Fibroblast of skin of back (primary cell): ENCODE measurements around the gene CRKL.
A peak's percentile ranks its signal among the peaks of the same experiment; 100 is the strongest.

ENCODE experiments used
- DNase-seq: peaks from one replicate; pipeline ENCODE4 v3.0.0-alpha.2; 2013

Gene CRKL

DNA sequence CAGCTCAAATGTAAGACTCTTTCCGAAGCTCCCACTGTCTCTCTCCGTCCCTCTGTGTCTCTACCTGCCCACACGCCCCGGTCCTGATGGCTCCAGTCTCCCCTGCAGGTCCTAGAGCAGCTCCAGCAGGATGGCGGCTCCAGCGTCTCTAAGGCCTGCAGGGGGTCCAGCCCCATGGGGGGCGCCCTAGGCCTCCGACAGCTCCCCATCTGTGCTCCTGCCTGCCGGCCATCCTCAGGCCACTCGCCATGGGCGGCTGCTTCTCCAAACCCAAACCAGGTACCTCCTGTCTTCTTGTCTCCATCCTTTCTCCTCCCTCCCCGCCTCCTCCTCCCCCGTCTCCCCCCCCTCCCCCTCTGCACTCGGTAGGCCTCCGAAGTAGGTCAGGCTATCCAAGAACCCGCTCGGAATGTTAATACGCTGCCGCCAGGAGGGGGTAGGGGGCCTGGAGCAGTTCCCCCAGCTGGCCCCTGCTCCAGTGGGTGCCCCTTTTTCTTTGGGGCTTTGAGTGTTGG lies 50.5 kb downstream of the CRKL start:
- DNase-seq: no peak

GRCh38 chr22:20968281-20968977 lies 51.2 kb downstream of the CRKL start:
- no peak for DNase-seq

GRCh38 chr22:20970939-20971657 lies 53.9 kb downstream of the CRKL start:
- no peak for DNase-seq

DNA sequence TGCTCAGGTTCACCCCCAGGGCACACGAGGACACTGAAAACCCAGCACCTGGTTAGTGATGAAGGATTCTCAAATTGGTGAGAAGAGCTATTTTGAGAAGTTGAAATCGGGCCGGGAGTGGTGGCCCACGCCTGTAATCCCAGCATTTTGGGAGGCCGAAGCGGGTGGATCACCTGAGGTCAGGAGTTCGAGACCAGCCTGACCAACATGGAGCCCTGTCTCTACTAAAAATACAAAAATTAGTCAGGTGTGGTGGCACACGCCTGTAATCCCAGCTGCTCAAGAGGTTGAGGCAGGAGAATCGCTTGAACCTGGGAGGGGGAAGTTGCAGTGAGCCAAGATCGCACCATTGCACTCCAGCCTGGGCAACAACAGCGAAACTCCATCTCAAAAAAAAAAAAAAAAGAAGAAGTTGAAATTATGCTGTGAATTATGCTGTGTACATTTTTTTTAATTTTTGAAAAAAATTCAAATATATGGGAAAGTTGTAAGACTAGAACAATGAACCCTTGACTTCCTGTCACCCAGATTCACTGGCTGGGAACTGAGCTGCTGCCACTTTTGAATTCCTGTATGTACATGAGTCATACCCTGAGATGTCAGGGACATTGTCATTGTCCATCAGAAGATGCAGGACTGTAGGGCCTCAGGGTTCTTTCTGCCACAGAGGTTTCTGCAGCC lies 54.9 kb downstream of the CRKL start:
- DNase-seq: peak; percentile 72

GRCh38 chr22:20972933-20973577 lies 55.8 kb downstream of the CRKL start:
- no peak for DNase-seq

GRCh38 chr22:20973634-20974286 lies 56.6 kb downstream of the CRKL start:
- DNase-seq: no peak

DNA sequence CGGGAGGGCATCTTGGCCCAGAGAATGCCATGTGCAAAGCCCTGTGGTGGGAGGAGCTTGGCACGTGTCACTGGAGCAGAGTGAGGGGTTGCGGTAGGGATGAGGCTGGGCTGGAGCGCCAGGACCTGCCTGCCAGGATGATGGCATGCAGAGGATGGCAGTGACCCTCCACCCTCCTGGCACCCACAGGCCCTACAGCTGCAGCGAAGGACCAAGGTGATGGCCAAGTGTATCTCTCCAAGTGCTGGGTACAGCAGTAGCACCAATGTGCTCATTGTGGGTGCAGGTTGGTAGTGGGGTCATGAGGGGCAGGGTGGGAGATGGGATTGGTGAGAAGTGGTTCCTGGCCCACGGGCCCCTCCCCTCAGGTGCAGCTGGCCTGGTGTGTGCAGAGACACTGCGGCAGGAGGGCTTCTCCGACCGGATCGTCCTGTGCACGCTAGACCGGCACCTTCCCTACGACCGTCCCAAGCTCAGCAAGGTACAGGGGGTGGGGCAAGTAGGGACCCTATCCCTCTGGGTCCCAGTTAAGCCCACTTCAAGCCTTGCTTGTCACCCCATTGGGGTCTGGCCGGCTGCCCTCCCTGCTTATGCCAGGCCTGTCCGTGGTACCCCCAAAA lies 57.2 kb downstream of the CRKL start:
- DNase-seq: no peak

DNA sequence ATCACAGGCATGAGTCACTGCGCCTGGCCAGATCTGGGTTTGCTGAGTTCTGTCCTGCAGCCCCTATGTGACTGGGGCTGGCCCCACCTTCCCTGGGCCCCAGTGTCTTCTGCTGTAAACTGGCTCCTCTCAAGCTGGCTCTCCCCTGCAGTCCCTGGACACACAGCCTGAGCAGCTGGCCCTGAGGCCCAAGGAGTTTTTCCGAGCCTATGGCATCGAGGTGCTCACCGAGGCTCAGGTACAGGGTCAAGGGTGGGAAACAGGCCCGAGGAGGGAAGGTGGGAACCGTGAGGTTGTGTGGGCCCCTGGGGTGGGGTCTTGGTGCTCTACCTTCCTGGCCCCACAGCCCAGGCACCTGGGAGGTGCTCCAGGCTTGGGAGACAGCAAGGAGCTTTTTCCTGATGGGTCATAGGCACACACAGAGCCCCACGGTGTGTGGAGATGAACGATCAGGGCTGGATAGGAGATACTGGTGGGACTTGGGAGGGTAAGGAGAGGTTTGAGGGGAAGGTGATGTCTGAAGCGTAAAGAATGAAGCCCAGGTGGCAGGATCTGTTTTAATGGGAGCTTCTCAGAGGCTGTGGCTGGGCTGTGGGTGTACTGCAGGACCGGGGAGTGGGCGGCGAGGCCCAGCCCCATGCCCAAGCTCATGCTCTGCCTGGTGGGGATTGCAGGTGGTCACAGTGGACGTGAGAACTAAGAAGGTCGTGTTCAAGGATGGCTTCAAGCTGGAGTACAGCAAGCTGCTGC lies 58.5 kb downstream of the CRKL start:
- no peak for DNase-seq

DNA sequence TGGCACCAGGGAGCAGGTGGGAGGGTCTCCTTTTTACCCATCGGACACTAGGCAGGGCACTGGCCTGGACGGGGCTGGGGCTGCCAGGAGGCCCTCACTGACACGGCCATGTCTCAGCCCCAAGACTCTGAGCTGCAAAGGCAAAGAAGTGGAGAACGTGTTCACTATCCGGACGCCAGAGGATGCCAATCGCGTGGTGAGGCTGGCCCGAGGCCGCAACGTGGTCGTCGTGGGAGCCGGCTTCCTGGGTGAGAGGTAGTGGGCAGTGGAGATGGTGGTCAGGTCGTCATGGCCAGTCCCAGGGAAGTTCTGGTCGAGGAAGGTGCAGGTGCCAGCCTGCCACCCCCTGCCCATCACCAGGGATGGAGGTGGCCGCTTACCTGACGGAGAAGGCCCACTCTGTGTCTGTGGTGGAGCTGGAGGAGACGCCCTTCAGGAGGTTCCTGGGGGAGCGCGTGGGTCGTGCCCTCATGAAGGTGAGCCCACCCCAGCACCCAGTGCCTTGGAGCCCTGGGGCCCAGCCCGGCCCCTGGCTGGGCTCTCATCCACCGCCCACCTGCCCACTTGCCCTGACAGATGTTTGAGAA lies 59.2 kb downstream of the CRKL start:
- DNase-seq: no peak

DNA sequence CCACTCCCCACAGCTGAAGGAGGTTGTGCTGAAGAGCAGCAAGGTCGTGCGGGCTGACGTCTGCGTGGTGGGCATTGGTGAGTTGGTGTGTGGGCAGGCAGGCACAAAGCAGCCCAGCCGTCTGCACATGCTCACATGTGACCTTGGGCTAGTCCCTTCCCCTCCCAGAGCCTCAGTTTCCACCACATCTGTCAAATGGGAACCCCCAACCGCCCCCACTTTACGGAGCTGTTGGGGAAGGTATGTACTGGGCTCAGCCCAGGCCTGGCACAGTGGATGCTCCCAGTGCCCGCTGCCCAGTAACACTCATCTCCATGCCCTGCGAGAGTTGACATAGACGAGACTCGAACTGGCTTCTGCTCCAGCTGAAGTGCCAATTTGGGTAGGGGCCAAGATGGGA lies 59.8 kb downstream of the CRKL start:
- no peak for DNase-seq

DNA sequence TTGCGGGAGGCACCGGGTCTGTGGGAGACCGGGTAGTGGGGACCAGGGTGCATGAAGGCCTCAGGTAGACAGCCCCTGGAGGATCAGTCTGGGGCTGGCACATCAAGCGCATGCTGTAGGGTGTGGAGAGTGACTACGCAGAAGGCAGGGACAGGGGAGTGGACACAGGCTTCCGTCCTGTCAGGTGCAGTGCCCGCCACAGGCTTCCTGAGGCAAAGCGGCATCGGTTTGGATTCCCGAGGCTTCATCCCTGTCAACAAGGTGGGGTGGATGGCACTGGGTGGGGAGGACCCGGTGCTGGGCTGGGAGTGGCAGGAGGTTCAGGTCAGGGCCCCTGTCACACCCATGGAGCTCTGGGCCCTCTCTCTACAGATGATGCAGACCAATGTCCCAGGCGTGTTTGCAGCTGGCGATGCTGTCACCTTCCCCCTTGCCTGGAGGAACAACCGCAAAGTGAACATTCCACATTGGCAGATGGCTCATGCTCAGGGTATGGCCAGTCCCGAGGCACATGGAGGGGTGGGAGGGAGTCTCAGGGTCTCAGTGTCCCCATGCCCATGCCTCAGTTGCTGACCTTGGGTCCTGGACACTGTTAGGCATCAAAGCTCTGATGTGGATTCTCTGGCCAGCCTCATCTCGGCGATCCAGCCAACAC lies 60.4 kb downstream of the CRKL start:
- no peak for DNase-seq

DNA sequence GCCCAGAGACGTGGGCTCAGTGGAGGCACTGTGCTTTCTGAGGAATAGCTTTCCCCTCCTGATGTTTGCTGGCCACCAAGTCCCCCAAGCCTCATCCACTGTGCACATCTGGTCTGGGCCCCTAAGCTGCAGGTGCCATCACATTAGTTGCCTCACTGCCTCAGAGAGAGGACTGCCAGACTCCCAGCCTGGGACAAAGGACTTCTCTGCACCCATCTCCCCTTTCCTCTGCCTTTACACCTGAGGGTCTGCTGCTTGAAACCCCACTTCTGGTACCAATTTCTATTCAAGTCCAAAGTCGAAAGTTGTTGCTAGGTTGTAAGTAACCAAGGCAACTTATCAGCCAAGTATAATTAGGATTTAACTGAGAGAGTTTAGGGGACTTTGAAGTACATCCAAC lies 61.2 kb downstream of the CRKL start:
- DNase-seq: no peak

GRCh38 chr22:20979243-20979809 lies 62.1 kb downstream of the CRKL start:
- DNase-seq: peak; percentile 74

DNA sequence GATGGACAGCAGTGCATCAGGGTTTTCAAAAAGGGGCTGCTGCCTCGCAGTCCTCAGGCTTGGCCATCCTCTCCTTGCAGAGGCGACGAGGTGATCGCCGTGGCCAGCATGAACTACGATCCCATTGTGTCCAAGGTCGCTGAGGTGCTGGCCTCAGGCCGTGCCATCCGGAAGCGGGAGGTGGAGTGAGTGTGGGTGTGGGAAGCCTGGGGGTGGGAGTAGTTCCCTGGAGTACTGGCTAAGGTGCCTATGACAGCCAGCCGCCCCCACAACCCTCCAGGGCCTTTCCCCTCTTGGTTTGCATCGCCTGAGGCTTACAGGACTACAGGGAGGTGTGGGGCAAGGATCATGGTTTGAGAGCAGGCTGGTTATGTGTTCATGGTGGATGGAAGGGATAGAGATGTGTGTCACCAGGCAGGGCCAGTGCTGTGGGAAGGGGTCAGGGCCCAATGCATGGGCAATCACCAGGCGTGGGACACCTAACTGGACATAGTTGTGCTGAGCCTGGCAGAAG lies 62.8 kb downstream of the CRKL start:
- DNase-seq: no peak

GRCh38 chr22:20980523-20980922 lies 63.3 kb downstream of the CRKL start:
- no peak for DNase-seq

DNA sequence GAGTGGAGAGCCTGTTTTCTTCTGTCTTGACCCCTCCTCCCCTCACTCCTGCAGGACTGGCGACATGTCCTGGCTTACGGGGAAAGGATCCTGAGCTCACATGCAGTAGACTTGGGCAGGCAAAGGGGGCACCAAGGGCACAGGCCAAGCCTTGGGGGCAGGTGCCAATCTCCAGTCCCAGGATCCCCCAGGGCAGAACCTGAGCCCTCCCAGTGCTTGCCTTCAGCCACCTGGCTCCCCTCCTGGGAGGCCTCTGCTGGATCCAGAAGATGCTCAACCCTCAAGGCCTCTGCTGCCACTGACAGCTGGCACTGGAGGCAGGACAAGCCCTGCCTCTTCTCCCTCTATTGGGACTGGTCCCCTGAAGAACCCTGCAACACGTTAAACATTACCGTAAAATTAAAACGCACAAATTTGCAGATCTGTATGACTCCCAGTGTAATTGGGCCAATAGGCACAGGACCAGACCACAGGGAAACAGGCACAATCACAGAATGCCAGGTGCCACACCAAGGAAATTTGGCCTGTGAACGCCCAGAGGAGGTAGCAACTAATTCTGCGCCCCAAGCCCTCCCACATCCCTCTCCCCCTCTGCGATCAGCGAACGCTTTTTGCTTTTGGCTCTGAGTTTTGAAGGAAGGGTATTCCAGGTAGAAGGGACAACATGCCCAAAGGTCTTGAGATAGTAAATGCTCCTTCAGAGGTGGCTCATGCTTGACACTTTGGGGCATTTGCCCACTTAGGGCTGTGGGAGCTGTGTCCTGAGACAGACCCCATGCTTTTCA lies 63.9 kb downstream of the CRKL start:
- DNase-seq: no peak

GRCh38 chr22:20981787-20982562 lies 64.8 kb downstream of the CRKL start, which contains the start of gene LZTR1:
Gene LZTR1, plus strand, starts transcription at chr22:20982297. Its CDS starts 75 bp downstream, at chr22:20982372.
- DNase-seq: peak; percentile 83

GRCh38 chr22:20982563-20982882 lies 65.3 kb downstream of the CRKL start:
- no peak for DNase-seq
